A549 (cell line): ENCODE data around the gene TMEM269. TPM values are rescaled to one million over a fixed set of nuclear protein-coding genes. Genes with fewer than 3 reads are reported as not detected.

Experiments
- ATAC-seq, 2 experiments: fragments of 200-7000 bp in 1 of 2; fragments of >200 bp in 1 of 2; cut with Nextera tagmentation in 1 of 2; cut with Tn5 transposase in 1 of 2; 3 replicates each; pipeline versions ENCODE4 v1.8.0 to v1.9.1; 2018 to 2020; ENCODE audit warnings: mild to moderate bottlenecking in 1 of 2, moderate library complexity in 1 of 2
- CTCF ChIA-PET: fragments of 300-600 bp; sonication (Branson Sonifier 250); formaldehyde crosslinking; extraction: SDS; loops from one replicate; lab custom pipeline; 2021; ENCODE audit warnings: antibody characterized with exemption, inconsistent platforms; lab: Yijun Ruan, JAX
- POLR2A ChIA-PET: fragments of 350-600 bp; formaldehyde crosslinking; extraction: SDS; loops from one replicate; lab custom pipeline; 2021; ENCODE audit warnings: antibody characterized with exemption, inconsistent platforms; lab: Yijun Ruan, JAX
- DNase-seq, 2 experiments: peaks; one replicate each; pipeline versions ENCODE4 v3.0.0 to v3.0.0-alpha.2; 2011 to 2016; ENCODE audit warnings: low read depth in 1 of 2, low spot score in 1 of 2
- FAIRE-seq: peaks from 2 replicates; lab custom pipeline; 2011; peaks lifted over from hg19 to GRCh38; lab: Jason Lieb, UNC
- H3K27ac ChIP-seq, 2 experiments: fragments of >200 bp; sonication (Bioruptor Twin); formaldehyde crosslinking; 3 replicates each; pipeline ENCODE4 v1.5.1; 2016 to 2017
- H3K4me1 ChIP-seq: fragments of >200 bp; sonication (Bioruptor Twin); formaldehyde crosslinking; 3 replicates; pipeline ENCODE4 v1.6.1; 2016
- H3K4me2 ChIP-seq: fragments of >200 bp; sonication (Bioruptor Twin); formaldehyde crosslinking; 3 replicates; pipeline ENCODE4 v1.6.1; 2016
- H3K4me3 ChIP-seq: fragments of >200 bp; sonication (Bioruptor Twin); formaldehyde crosslinking; 3 replicates; pipeline ENCODE4 v1.5.1; 2016
- H3K9me3 ChIP-seq: fragments of >200 bp; sonication (Bioruptor Twin); formaldehyde crosslinking; 3 replicates; pipeline ENCODE4 v1.6.1; 2016
- BHLHE40 ChIP-seq: IDR thresholded peaks from 2 replicates; pipeline ENCODE4 v1.6.1; 2012; ENCODE audit warnings: low read depth, low read length, inconsistent platforms
- EHF ChIP-seq: fragments of 250-450 bp; sonication (Bioruptor Pico); IDR thresholded peaks from 2 replicates; pipeline ENCODE4 v1.5.0; 2020; ENCODE audit warnings: mild to moderate bottlenecking
- EP300 ChIP-seq, 2 experiments: fragments of >200 bp; sonication (Bioruptor Twin); formaldehyde crosslinking; IDR thresholded peaks; 2 replicates in 1 of 2; 3 replicates in 1 of 2; pipeline ENCODE4 v1.6.1; 2016 to 2017
- FOSB ChIP-seq: fragments of 250-450 bp; sonication (Bioruptor Pico); IDR thresholded peaks from 2 replicates; pipeline ENCODE4 v1.5.0; 2020; ENCODE audit warnings: mild to moderate bottlenecking, moderate library complexity
- HOXB13 ChIP-seq: fragments of 250-450 bp; sonication (Bioruptor Pico); IDR thresholded peaks from 2 replicates; pipeline ENCODE4 v1.5.0; 2020; ENCODE audit warnings: low read depth, mild to moderate bottlenecking, moderate library complexity
- HOXB5 ChIP-seq: fragments of 250-450 bp; sonication (Bioruptor Pico); IDR thresholded peaks from 2 replicates; pipeline ENCODE4 v1.5.0; 2020; ENCODE audit warnings: mild to moderate bottlenecking, moderate library complexity
- KDM5A ChIP-seq: fragments of 200-600 bp; sonication (generic); IDR thresholded peaks from 2 replicates; pipeline ENCODE4 v1.6.1; 2016; ENCODE audit warnings: antibody characterized with exemption, mild to moderate bottlenecking
- PHF8 ChIP-seq: fragments of 200-600 bp; sonication (generic); IDR thresholded peaks from 2 replicates; pipeline ENCODE4 v1.6.1; 2016; ENCODE audit warnings: low read depth, mild to moderate bottlenecking, antibody characterized with exemption, moderate library complexity, borderline replicate concordance
- POLR2A ChIP-seq: IDR thresholded peaks from 2 replicates; pipeline ENCODE4 v1.6.1; 2012; ENCODE audit warnings: mild to moderate bottlenecking, low read length
- RFX5 ChIP-seq: fragments of 450-650 bp; IDR thresholded peaks from 2 replicates; pipeline ENCODE4 v1.7.1; 2014; ENCODE audit warnings: antibody characterized with exemption, mild to moderate bottlenecking, moderate library complexity
- TFCP2L1 ChIP-seq: fragments of 250-450 bp; sonication (Bioruptor Pico); IDR thresholded peaks from 2 replicates; pipeline ENCODE4 v1.5.0; 2021; ENCODE audit warnings: mild to moderate bottlenecking
- ZC3H11A ChIP-seq: fragments of 450-650 bp; IDR thresholded peaks from 2 replicates; pipeline ENCODE4 v1.6.1; 2014; ENCODE audit warnings: antibody characterized with exemption, mild to moderate bottlenecking
- ZSCAN20 ChIP-seq: fragments of 250-450 bp; sonication (Bioruptor Pico); IDR thresholded peaks from 2 replicates; pipeline ENCODE4 v1.8.0; 2022; ENCODE audit warnings: mild to moderate bottlenecking, moderate library complexity
- WGBS: methylation state at CpG from one replicate; pipeline ENCODE4 v1.1.6; 2017; ENCODE audit errors: missing lambda C conversion rate; 5-methylcytosine and 5-hydroxymethylcytosine counted together
- polyA plus RNA-seq, 4 experiments: library from polyadenylated mRNA; depleted of rRNA in 3 of 4; stranded (reverse); fragments of >200 nt; fragmentation: RNase III in 1 of 4; extraction: RNeasy Plus Mini Kit Qiagen cat#74134 plus additional on column Dnase treatment in 1 of 4; gene quantifications; 2 replicates in 3 of 4; 3 replicates in 1 of 4; pipeline ENCODE4 v1.2.3, GENCODE V29; 2011 to 2017
- TF ChIP-seq, protein P1 (sequence below): fragments of 150-350 bp; IDR thresholded peaks from 2 replicates; pipeline ENCODE4 v1.6.1; 2014; ENCODE audit warnings: low read depth, mild to moderate bottlenecking, low read length
- TF ChIP-seq, protein P2 (sequence below): fragments of >200 bp; sonication (Bioruptor Twin); formaldehyde crosslinking; IDR thresholded peaks from 3 replicates; pipeline ENCODE4 v1.5.1; 2016
- TF ChIP-seq, protein P3 (sequence below): fragments of 200-600 bp; sonication (generic); IDR thresholded peaks from 2 replicates; pipeline ENCODE4 v1.6.1; 2016; ENCODE audit warnings: antibody characterized with exemption, mild to moderate bottlenecking, moderate library complexity
- TF ChIP-seq, protein P4 (sequence below): fragments of 250-450 bp; sonication (Bioruptor Pico); IDR thresholded peaks from 2 replicates; pipeline ENCODE4 v1.5.0; 2021; ENCODE audit warnings: mild to moderate bottlenecking, moderate library complexity, borderline replicate concordance
- TF ChIP-seq, protein P5 (sequence below): fragments of >200 bp; sonication (Bioruptor Twin); formaldehyde crosslinking; IDR thresholded peaks from 3 replicates; pipeline ENCODE4 v1.6.1; 2016

The TMEM269 gene
- polyA plus RNA-seq, 2 of the 4 experiments (the other 2 are of a cell fraction), result 0.21 TPM

- no peaks in the 10 kb centered on the region for H3K4me1 ChIP-seq
- no peaks in the 10 kb centered on the region for H3K9me3 ChIP-seq
- TF ChIP-seq POLR2A (no peak), BHLHE40 (no peak), KDM5A (no peak), EP300 (IDR thresholded peaks at IDR 0.05) (no peak), FOSB (no peak), TFCP2L1 (CRISPR knock-in tag) (no peak), RFX5 (no peak), ZSCAN20 (CRISPR knock-in tag) (no peak)
- TF ChIP-seq, protein P1, sequence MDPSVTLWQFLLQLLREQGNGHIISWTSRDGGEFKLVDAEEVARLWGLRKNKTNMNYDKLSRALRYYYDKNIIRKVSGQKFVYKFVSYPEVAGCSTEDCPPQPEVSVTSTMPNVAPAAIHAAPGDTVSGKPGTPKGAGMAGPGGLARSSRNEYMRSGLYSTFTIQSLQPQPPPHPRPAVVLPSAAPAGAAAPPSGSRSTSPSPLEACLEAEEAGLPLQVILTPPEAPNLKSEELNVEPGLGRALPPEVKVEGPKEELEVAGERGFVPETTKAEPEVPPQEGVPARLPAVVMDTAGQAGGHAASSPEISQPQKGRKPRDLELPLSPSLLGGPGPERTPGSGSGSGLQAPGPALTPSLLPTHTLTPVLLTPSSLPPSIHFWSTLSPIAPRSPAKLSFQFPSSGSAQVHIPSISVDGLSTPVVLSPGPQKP, result no peak
- TF ChIP-seq, protein P2, sequence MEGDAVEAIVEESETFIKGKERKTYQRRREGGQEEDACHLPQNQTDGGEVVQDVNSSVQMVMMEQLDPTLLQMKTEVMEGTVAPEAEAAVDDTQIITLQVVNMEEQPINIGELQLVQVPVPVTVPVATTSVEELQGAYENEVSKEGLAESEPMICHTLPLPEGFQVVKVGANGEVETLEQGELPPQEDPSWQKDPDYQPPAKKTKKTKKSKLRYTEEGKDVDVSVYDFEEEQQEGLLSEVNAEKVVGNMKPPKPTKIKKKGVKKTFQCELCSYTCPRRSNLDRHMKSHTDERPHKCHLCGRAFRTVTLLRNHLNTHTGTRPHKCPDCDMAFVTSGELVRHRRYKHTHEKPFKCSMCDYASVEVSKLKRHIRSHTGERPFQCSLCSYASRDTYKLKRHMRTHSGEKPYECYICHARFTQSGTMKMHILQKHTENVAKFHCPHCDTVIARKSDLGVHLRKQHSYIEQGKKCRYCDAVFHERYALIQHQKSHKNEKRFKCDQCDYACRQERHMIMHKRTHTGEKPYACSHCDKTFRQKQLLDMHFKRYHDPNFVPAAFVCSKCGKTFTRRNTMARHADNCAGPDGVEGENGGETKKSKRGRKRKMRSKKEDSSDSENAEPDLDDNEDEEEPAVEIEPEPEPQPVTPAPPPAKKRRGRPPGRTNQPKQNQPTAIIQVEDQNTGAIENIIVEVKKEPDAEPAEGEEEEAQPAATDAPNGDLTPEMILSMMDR, result no peak
- ChIA-PET CTCF (interaction anchor here (1.2 kb wide), 1 partner anchor 165 kb away, joined by 3 read pairs; no protein-coding TSS in a partner anchor), POLR2A (no interaction called here)
- no peak overlapping the region for H3K4me2 ChIP-seq
- ATAC-seq (no peak; a peak in 1 of 6 replicates), FAIRE-seq (no peak), DNase-seq (no peak)
- 75% methylated on average over 21 of the region's 21 CpGs for WGBS
- H3K4me3 ChIP-seq, result no peak overlapping the region
- H3K27ac ChIP-seq, result no peak overlapping the region
Measured at GRCh38 chr1:42743317-42744147, 41.3 kb upstream of the TMEM269 start.

DNA sequence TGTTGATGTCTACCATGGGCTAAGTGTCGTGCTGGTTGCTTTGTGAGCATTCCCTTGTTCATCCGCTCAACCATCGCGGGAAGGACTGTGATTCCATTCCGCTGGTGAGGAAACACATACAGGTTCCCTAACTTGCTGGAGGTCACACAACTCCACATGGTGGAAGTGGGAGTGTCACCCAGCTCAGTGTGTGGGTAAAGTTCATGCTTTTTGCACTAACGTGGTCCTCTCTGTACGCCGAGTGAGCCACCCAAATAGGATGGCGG, 40.7 kb upstream of the TMEM269 start:
- ChIA-PET CTCF (interaction anchor here (1.2 kb wide), 1 partner anchor 166 kb away, joined by 3 read pairs; no protein-coding TSS in a partner anchor), POLR2A (no interaction called here)
- Histone ChIP-seq H3K27ac (no peak overlapping the region), H3K4me2 (no peak overlapping the region), H3K4me3 (no peak overlapping the region), H3K4me1 (no peaks in the 10 kb centered on the region), H3K9me3 (no peaks in the 10 kb centered on the region)
- WGBS, result 92% methylated on average over 9 of the region's 9 CpGs
- ATAC-seq, result no peak
- no peak for FAIRE-seq
- no peak for TF ChIP-seq HOXB13 (CRISPR knock-in tag)
- TF ChIP-seq PHF8, result no peak
- TF ChIP-seq HOXB5 (CRISPR knock-in tag), result no peak
- TF ChIP-seq ZC3H11A, result no peak
- TF ChIP-seq, protein P3, sequence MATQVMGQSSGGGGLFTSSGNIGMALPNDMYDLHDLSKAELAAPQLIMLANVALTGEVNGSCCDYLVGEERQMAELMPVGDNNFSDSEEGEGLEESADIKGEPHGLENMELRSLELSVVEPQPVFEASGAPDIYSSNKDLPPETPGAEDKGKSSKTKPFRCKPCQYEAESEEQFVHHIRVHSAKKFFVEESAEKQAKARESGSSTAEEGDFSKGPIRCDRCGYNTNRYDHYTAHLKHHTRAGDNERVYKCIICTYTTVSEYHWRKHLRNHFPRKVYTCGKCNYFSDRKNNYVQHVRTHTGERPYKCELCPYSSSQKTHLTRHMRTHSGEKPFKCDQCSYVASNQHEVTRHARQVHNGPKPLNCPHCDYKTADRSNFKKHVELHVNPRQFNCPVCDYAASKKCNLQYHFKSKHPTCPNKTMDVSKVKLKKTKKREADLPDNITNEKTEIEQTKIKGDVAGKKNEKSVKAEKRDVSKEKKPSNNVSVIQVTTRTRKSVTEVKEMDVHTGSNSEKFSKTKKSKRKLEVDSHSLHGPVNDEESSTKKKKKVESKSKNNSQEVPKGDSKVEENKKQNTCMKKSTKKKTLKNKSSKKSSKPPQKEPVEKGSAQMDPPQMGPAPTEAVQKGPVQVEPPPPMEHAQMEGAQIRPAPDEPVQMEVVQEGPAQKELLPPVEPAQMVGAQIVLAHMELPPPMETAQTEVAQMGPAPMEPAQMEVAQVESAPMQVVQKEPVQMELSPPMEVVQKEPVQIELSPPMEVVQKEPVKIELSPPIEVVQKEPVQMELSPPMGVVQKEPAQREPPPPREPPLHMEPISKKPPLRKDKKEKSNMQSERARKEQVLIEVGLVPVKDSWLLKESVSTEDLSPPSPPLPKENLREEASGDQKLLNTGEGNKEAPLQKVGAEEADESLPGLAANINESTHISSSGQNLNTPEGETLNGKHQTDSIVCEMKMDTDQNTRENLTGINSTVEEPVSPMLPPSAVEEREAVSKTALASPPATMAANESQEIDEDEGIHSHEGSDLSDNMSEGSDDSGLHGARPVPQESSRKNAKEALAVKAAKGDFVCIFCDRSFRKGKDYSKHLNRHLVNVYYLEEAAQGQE, result no peak
- TF ChIP-seq, protein P4, sequence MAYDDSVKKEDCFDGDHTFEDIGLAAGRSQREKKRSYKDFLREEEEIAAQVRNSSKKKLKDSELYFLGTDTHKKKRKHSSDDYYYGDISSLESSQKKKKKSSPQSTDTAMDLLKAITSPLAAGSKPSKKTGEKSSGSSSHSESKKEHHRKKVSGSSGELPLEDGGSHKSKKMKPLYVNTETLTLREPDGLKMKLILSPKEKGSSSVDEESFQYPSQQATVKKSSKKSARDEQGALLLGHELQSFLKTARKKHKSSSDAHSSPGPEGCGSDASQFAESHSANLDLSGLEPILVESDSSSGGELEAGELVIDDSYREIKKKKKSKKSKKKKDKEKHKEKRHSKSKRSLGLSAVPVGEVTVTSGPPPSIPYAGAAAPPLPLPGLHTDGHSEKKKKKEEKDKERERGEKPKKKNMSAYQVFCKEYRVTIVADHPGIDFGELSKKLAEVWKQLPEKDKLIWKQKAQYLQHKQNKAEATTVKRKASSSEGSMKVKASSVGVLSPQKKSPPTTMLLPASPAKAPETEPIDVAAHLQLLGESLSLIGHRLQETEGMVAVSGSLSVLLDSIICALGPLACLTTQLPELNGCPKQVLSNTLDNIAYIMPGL (CRISPR knock-in tag), result no peak
- TF ChIP-seq, protein P2, result no peak
- TF ChIP-seq, protein P5, sequence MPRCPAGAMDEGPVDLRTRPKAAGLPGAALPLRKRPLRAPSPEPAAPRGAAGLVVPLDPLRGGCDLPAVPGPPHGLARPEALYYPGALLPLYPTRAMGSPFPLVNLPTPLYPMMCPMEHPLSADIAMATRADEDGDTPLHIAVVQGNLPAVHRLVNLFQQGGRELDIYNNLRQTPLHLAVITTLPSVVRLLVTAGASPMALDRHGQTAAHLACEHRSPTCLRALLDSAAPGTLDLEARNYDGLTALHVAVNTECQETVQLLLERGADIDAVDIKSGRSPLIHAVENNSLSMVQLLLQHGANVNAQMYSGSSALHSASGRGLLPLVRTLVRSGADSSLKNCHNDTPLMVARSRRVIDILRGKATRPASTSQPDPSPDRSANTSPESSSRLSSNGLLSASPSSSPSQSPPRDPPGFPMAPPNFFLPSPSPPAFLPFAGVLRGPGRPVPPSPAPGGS, result no peak
- no peak for TF ChIP-seq TFCP2L1 (CRISPR knock-in tag)
- TF ChIP-seq EHF (CRISPR knock-in tag), result no peak
- no peak for DNase-seq
